Right lobe of liver (tissue), 6 donors: ENCODE data around the gene ARL15. TPM values are rescaled to one million over a fixed set of nuclear protein-coding genes. Genes with fewer than 3 reads are reported as not detected.

Source experiments
- ATAC-seq, 4 donors: fragments of 200-7000 bp; cut with Tn5 transposase; one replicate each; pipeline ENCODE4 v1.9.1; 2020; ENCODE audit warnings: mild to moderate bottlenecking in 4 of 4, moderate library complexity in 4 of 4
- DNase-seq, 3 donors: peaks; one replicate each; pipeline ENCODE4 v3.0.0-alpha.2; 2020
- H3K27ac ChIP-seq, 3 donors: fragments of 200-600 bp; one replicate each; pipeline ENCODE4 v1.8.0; 2022
- H3K27me3 ChIP-seq, 2 donors: fragments of 200-600 bp; one replicate each; pipeline ENCODE4 v1.8.0; 2022
- H3K36me3 ChIP-seq, 4 donors: fragments of 200-600 bp; sonication (generic) in 1 of 4; one replicate each; pipeline versions ENCODE4 v1.5.1 to v1.8.0; 2017 to 2022; ENCODE audit warnings: control low read depth in 1 of 4
- H3K4me1 ChIP-seq, 4 donors: fragments of 200-600 bp; sonication (generic) in 1 of 4; one replicate each; pipeline versions ENCODE4 v1.5.1 to v1.8.0; 2017 to 2022; ENCODE audit warnings: control low read depth in 1 of 4
- H3K4me3 ChIP-seq, 3 donors: fragments of 200-600 bp; one replicate each; pipeline ENCODE4 v1.8.0; 2022
- H3K9me3 ChIP-seq, 4 donors: fragments of 200-600 bp; sonication (generic) in 1 of 4; one replicate each; pipeline versions ENCODE4 v1.5.1 to v1.8.0; 2017 to 2022; ENCODE audit warnings: control low read depth in 1 of 4
- CTCF ChIP-seq, 4 donors: fragments of 200-600 bp in 3 of 4; fragments of 450-650 bp in 1 of 4; IDR thresholded peaks; one replicate each; pipeline versions ENCODE4 v1.5.1 to v1.8.0; 2016 to 2022; ENCODE audit warnings: antibody characterized with exemption in 4 of 4, mild to moderate bottlenecking in 2 of 4
- POLR2A ChIP-seq: fragments of 450-650 bp; IDR thresholded peaks from one replicate; pipeline ENCODE4 v1.6.1; 2017; ENCODE audit warnings: antibody characterized with exemption, mild to moderate bottlenecking
- WGBS: methylation state at CpG from one replicate; pipeline ENCODE4 v1.1.6; 2018; ENCODE audit warnings: low coverage, low lambda C conversion rate; ENCODE audit not compliant: insufficient coverage; ENCODE audit errors: missing lambda C conversion rate; 5-methylcytosine and 5-hydroxymethylcytosine counted together
- intact Hi-C, 2 donors: fragments of 100-400 bp; cut with DNase I; formaldehyde crosslinking; loops; one replicate each; pipeline versions ENCODE4 v1.11.2 to v1.14.1; 2022
- total RNA-seq, 6 experiments: library from RNA; depleted of rRNA in 2 of 6; stranded (reverse); fragments of >200 nt in 2 of 6; fragmentation: NEBNext Ultra II Directional in 3 of 6; extraction: Animal tissue kit (Norgen Biotek cat#: 25700) in 3 of 6; gene quantifications; one replicate each; pipeline versions ENCODE4 v1.1.0 to v1.2.4, GENCODE V29; 2016 to 2023
- donor health status: DM: no; HTN: yes; CAD: no.
- donor health status: DM: no; HTN: no; CAD: no.
- donor health status: DM: no; HTN: no; CAD: no.
- donor health status: DM: no; HTN: yes; CAD: no.
- donor health status: DM: no; HTN: yes; CAD: no.

ARL15 gene
- total RNA-seq, 6 experiments from 2014 or later, result 6.3 to 16.5 (median 9.6) TPM

DNA sequence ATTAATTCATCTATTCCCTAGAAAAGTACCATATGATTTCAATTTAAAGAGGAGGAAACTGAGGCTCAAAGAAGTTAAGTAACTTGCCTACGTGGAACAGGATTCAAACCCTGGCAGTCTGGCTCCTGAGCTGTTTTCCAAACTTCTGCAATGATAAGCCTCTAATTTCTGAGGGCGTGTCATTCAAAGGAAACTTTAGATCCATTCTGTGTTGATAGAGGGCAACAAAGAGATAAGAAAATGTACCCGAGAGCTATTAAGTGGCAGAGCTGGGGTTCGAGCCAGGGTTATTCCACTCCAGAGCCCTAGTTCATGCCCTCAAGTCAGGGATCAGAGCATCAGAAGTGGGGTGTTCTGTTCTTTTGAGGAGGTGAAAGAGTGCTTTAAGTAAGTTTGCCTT lies 131.4 kb downstream of the ARL15 start:
- intact Hi-C loops, result no loop called here
- DNase-seq (no peak), ATAC-seq (no peak)
- TF ChIP-seq CTCF (IDR thresholded peaks at IDR 0.05), result no peak
- no peak for TF ChIP-seq POLR2A
- WGBS, result 59% methylated on average over 4 of the region's 4 CpGs
- Histone ChIP-seq H3K36me3 (no peaks in the 10 kb centered on the region), H3K4me3 (no peak overlapping the region), H3K4me1 (no peaks in the 10 kb centered on the region), H3K27ac (no peak overlapping the region), H3K27me3 (no peaks in the 10 kb centered on the region), H3K9me3 (no peaks in the 10 kb centered on the region)

DNA sequence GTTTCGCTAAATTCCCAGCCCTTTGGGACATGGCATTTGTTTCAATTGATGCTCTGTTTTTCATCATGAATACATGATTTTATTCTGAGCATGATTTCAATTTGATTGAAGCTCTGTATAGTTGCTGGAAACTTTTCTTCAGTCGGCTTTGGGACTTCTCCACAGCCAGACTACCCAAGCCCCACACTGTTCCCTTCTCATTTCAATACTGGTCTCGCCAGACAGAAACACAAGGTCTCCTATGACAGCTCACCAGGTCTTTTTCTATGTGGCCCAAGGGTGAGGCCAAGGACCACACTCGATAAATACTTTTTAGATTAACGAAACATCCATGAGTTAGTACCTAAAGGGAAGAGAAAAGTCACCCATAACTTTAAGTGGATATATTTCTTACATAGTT lies 132.2 kb downstream of the ARL15 start:
- ATAC-seq (no peak), DNase-seq (no peak)
- no peaks in the 10 kb centered on the region for H3K9me3 ChIP-seq
- H3K27ac ChIP-seq, result no peak overlapping the region
- H3K4me3 ChIP-seq, result no peak overlapping the region
- intact Hi-C loops, result no loop called here
- 90% methylated on average over 5 of the region's 5 CpGs for WGBS
- no peaks in the 10 kb centered on the region for H3K27me3 ChIP-seq
- no peaks in the 10 kb centered on the region for H3K36me3 ChIP-seq
- TF ChIP-seq CTCF (IDR thresholded peaks at IDR 0.05), result no peak
- TF ChIP-seq POLR2A, result no peak
- H3K4me1 ChIP-seq, result no peaks in the 10 kb centered on the region

DNA sequence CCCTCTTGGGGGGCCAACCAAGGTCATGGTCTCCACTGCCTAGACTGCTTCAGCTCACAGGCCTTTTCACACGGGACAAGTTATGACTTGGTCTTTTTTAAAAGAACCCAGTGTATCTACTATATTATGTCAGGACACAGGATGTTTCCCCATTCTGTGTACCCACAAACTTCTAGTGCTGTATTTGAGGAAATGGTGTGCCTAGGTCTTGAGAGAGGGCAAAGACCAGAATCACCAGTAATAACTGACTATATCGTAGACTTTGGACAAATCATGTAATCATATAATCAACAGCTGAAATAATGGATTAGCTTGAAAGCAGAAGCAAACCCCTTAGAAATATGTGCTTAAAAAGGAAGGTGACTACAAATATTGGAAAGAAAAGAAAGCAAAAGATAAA lies 133.3 kb downstream of the ARL15 start:
- H3K27me3 ChIP-seq, result no peaks in the 10 kb centered on the region
- intact Hi-C loops, result no loop called here
- no peaks in the 10 kb centered on the region for H3K36me3 ChIP-seq
- ATAC-seq, result no peak
- DNase-seq, result no peak
- H3K9me3 ChIP-seq, result no peaks in the 10 kb centered on the region
- no peak for TF ChIP-seq POLR2A
- TF ChIP-seq CTCF (IDR thresholded peaks at IDR 0.05), result no peak
- no peak overlapping the region for H3K27ac ChIP-seq
- WGBS, result 76% methylated on average over 2 of the region's 2 CpGs
- H3K4me3 ChIP-seq, result no peak overlapping the region
- H3K4me1 ChIP-seq, result no peaks in the 10 kb centered on the region

GRCh38 chr5:54176066-54176830 lies 134.1 kb downstream of the ARL15 start:
- DNase-seq (no peak), ATAC-seq (no peak)
- Histone ChIP-seq H3K4me3 (no peak overlapping the region), H3K9me3 (no peaks in the 10 kb centered on the region), H3K4me1 (no peaks in the 10 kb centered on the region), H3K27me3 (no peaks in the 10 kb centered on the region), H3K36me3 (no peaks in the 10 kb centered on the region), H3K27ac (no peak overlapping the region)
- 98% methylated on average over 6 of the region's 6 CpGs for WGBS
- intact Hi-C loops, result no loop called here
- TF ChIP-seq CTCF (IDR thresholded peaks at IDR 0.05) (no peak), POLR2A (no peak)
